HEK293T (cell line): ENCODE results near the gene ERBB4.

Experiments
- CTCF ChIA-PET: fragments of 350-600 bp; formaldehyde crosslinking; extraction: SDS; loops from one replicate; lab custom pipeline; 2021; ENCODE audit warnings: antibody characterized with exemption, inconsistent platforms; lab: Yijun Ruan, JAX
- POLR2A ChIA-PET: fragments of 350-600 bp; formaldehyde crosslinking; extraction: SDS; loops from one replicate; lab custom pipeline; 2020; ENCODE audit warnings: antibody characterized with exemption, inconsistent platforms; lab: Yijun Ruan, JAX
- DNase-seq: peaks from one replicate; pipeline ENCODE4 v3.0.0; 2012; ENCODE audit warnings: mixed read lengths; ENCODE audit errors: extremely low spot score
- ARNT ChIP-seq: fragments of 450-650 bp; IDR thresholded peaks from 2 replicates; pipeline ENCODE4 v1.6.1; 2017; ENCODE audit warnings: mild to moderate bottlenecking
- BHLHE40 ChIP-seq: fragments of 450-650 bp; IDR thresholded peaks from 2 replicates; pipeline ENCODE4 v1.6.1; 2016; ENCODE audit warnings: mild to moderate bottlenecking, moderate library complexity, borderline replicate concordance
- CTBP1 ChIP-seq: fragments of 450-650 bp; IDR thresholded peaks from 2 replicates; pipeline ENCODE4 v1.6.1; 2016; ENCODE audit warnings: borderline replicate concordance
- ELF4 ChIP-seq: fragments of 450-650 bp; IDR thresholded peaks from 2 replicates; pipeline ENCODE4 v1.6.1; 2017; ENCODE audit warnings: antibody characterized with exemption
- FOXA1 ChIP-seq: fragments of 450-650 bp; IDR thresholded peaks from 2 replicates; pipeline ENCODE4 v1.6.1; 2016; ENCODE audit warnings: mild to moderate bottlenecking
- FOXK2 ChIP-seq: fragments of 450-650 bp; IDR thresholded peaks from 2 replicates; pipeline ENCODE4 v1.6.1; 2016; ENCODE audit warnings: mild to moderate bottlenecking
- FOXM1 ChIP-seq: fragments of 450-650 bp; IDR thresholded peaks from 2 replicates; pipeline ENCODE4 v1.6.1; 2017; ENCODE audit warnings: mild to moderate bottlenecking, borderline replicate concordance
- HDGF ChIP-seq: fragments of 450-650 bp; IDR thresholded peaks from 2 replicates; pipeline ENCODE4 v1.6.1; 2017; ENCODE audit warnings: antibody characterized with exemption, borderline replicate concordance
- L3MBTL2 ChIP-seq: fragments of 450-650 bp; conservative IDR thresholded peaks from 2 replicates; pipeline ENCODE4 v1.6.1; 2016; ENCODE audit warnings: mild to moderate bottlenecking
- LEF1 ChIP-seq: fragments of 450-650 bp; IDR thresholded peaks from 2 replicates; pipeline ENCODE4 v1.6.1; 2017; ENCODE audit warnings: mild to moderate bottlenecking, borderline replicate concordance
- NFRKB ChIP-seq: fragments of 450-650 bp; IDR thresholded peaks from 2 replicates; pipeline ENCODE4 v1.6.1; 2016; ENCODE audit warnings: mild to moderate bottlenecking, moderate library complexity
- PKNOX1 ChIP-seq: fragments of 450-650 bp; IDR thresholded peaks from 2 replicates; pipeline ENCODE4 v1.6.1; 2016
- SP1 ChIP-seq: fragments of 450-650 bp; IDR thresholded peaks from 2 replicates; pipeline ENCODE4 v1.6.1; 2017
- SUZ12 ChIP-seq: fragments of 450-650 bp; IDR thresholded peaks from 2 replicates; pipeline ENCODE4 v1.6.1; 2016; ENCODE audit warnings: mild to moderate bottlenecking
- TARDBP ChIP-seq: fragments of 450-650 bp; IDR thresholded peaks from 2 replicates; pipeline ENCODE4 v1.6.1; 2016
- ZNF384 ChIP-seq: fragments of 450-650 bp; IDR thresholded peaks from 2 replicates; pipeline ENCODE4 v1.6.1; 2016

The ERBB4 gene

GRCh38 chr2:212441821-212442220 is 96.8 kb downstream of the ERBB4 start:
- ChIA-PET CTCF (no interaction called here), POLR2A (no interaction called here)
- TF ChIP-seq NFRKB (no peak), ELF4 (no peak), ARNT (no peak), SUZ12 (no peak), BHLHE40 (no peak), CTBP1 (no peak), FOXA1 (no peak), FOXM1 (no peak), TARDBP (no peak), ZNF384 (no peak), FOXK2 (no peak)
- no peak for DNase-seq

GRCh38 chr2:212441141-212441540 is 97.5 kb downstream of the ERBB4 start:
- CTCF ChIA-PET, result no interaction called here
- POLR2A ChIA-PET, result no interaction called here
- TF ChIP-seq BHLHE40, result no peak
- TF ChIP-seq NFRKB, result no peak
- no peak for DNase-seq

GRCh38 chr2:212428681-212429478 is 109.7 kb downstream of the ERBB4 start:
- ChIA-PET POLR2A (no interaction called here), CTCF (interaction anchor here (0.9 kb wide), 1 partner anchor 9 kb away, joined by 3 read pairs; no protein-coding TSS in a partner anchor)
- no peak for TF ChIP-seq BHLHE40
- no peak for TF ChIP-seq NFRKB
- no peak for TF ChIP-seq FOXM1
- TF ChIP-seq L3MBTL2, result no peak
- no peak for TF ChIP-seq TARDBP
- TF ChIP-seq LEF1, result no peak
- no peak for TF ChIP-seq HDGF
- TF ChIP-seq CTBP1, result no peak
- no peak for TF ChIP-seq FOXK2
- TF ChIP-seq FOXA1, result no peak
- TF ChIP-seq ARNT, result no peak
- no peak for TF ChIP-seq PKNOX1
- TF ChIP-seq ELF4, result no peak
- TF ChIP-seq SP1, result no peak
- TF ChIP-seq SUZ12, result no peak
- TF ChIP-seq ZNF384, result no peak
- no peak for DNase-seq

- DNase-seq, result no peak
- ChIA-PET POLR2A (no interaction called here), CTCF (no interaction called here)
- TF ChIP-seq SP1 (no peak), SUZ12 (no peak), FOXK2 (no peak), BHLHE40 (no peak), FOXM1 (no peak), PKNOX1 (no peak), LEF1 (no peak), HDGF (no peak), ZNF384 (no peak)
These were observed 111.0 kb downstream of the ERBB4 start for GRCh38 chr2:212427638-212428037.

GRCh38 chr2:212426637-212427412 is 111.8 kb downstream of the ERBB4 start:
- POLR2A ChIA-PET, result no interaction called here
- no peak for DNase-seq
- CTCF ChIA-PET, result no interaction called here
- no peak for TF ChIP-seq TARDBP
- no peak for TF ChIP-seq CTBP1
- TF ChIP-seq ELF4, result no peak
- no peak for TF ChIP-seq HDGF
- no peak for TF ChIP-seq NFRKB
- TF ChIP-seq LEF1, result no peak
- no peak for TF ChIP-seq ZNF384
- no peak for TF ChIP-seq FOXM1
- TF ChIP-seq L3MBTL2, result no peak
- TF ChIP-seq FOXA1, result no peak
- TF ChIP-seq SP1, result no peak
- TF ChIP-seq PKNOX1, result no peak
- no peak for TF ChIP-seq ARNT
- TF ChIP-seq FOXK2, result no peak
- no peak for TF ChIP-seq BHLHE40

- ChIA-PET CTCF (no interaction called here), POLR2A (no interaction called here)
- TF ChIP-seq ELF4 (no peak), BHLHE40 (no peak), FOXM1 (no peak), PKNOX1 (no peak), TARDBP (no peak), LEF1 (no peak), NFRKB (no peak), SUZ12 (no peak), SP1 (no peak), FOXA1 (no peak)
These were observed 114.5 kb downstream of the ERBB4 start for GRCh38 chr2:212424082-212424481.

More at GRCh38 chr2:212424082-212424481, 114.5 kb downstream of the ERBB4 start:
- DNase-seq, result no peak
